ENCODE data around the gene APBA1. TPM values are rescaled to one million over a fixed set of nuclear protein-coding genes. Genes with fewer than 3 reads are reported as not detected.

The APBA1 gene
- total and polyA plus RNA-seq, 2 of the 8 experiments (the other 6 are each of a cell fraction or from before 2014, with no cell fraction given): 0.36 to 0.60 TPM

DNA sequence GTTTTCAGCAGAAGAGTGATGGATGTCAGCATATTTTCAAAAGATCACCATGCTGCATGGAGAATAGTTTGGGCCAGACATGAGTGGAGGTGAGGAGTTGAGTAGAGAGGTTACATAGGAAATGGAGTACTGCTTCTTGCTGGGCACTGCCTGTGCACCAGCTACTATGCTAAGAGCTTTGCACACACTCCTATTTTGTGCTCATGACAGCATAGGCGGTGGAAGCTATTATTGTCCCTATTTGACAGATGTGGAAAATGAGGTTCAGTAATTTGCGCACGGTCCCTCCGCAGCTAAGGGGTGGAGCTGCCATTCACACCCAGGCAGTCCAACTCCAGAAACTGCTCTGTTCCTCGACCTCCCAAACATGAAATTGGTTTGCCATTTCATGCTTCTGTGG is 279.3 kb downstream of the APBA1 start (continued):
- TF ChIP-seq RAD21 (IDR thresholded peaks at IDR 0.05 in 1 of 2, conservative IDR thresholded peaks at IDR 0.05 in 1 of 2; ENCODE audit: low read depth in 2 of 2, low read length in 2 of 2) (no peak), YY1 (IDR thresholded peaks at IDR 0.05; ENCODE audit: low read depth, low read length) (no peak), MAFK (IDR thresholded peaks at IDR 0.05; ENCODE audit: low read depth, low read length) (no peak), POLR2A (IDR thresholded peaks at IDR 0.05; ENCODE audit: control extremely low read depth in 1 of 2, low read depth in 2 of 2, low read length in 2 of 2) (no peak), GTF2F1 (IDR thresholded peaks at IDR 0.05; ENCODE audit: borderline replicate concordance, low read depth, low read length) (no peak), CBX8 (IDR thresholded peaks at IDR 0.05; ENCODE audit: borderline replicate concordance, low read depth, low read length) (no peak)

Measured in H1 (cell line).